ENCODE results near the gene KCNQ1.

- TF ChIP-seq, protein P1, sequence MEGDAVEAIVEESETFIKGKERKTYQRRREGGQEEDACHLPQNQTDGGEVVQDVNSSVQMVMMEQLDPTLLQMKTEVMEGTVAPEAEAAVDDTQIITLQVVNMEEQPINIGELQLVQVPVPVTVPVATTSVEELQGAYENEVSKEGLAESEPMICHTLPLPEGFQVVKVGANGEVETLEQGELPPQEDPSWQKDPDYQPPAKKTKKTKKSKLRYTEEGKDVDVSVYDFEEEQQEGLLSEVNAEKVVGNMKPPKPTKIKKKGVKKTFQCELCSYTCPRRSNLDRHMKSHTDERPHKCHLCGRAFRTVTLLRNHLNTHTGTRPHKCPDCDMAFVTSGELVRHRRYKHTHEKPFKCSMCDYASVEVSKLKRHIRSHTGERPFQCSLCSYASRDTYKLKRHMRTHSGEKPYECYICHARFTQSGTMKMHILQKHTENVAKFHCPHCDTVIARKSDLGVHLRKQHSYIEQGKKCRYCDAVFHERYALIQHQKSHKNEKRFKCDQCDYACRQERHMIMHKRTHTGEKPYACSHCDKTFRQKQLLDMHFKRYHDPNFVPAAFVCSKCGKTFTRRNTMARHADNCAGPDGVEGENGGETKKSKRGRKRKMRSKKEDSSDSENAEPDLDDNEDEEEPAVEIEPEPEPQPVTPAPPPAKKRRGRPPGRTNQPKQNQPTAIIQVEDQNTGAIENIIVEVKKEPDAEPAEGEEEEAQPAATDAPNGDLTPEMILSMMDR (IDR thresholded peaks at IDR 0.05), result no peak
- no peak for TF ChIP-seq EP300 (IDR thresholded peaks at IDR 0.05)
- TF ChIP-seq POLR2A (IDR thresholded peaks at IDR 0.05), result no peak
These were observed 125.0 kb downstream of the KCNQ1 start for GRCh38 chr11:2569731-2570210.

Measured in upper lobe of left lung (tissue), 4 donors.